A375 (cell line): ENCODE measurements around the gene ABAT. TPM values are rescaled to one million over a fixed set of nuclear protein-coding genes. Genes with fewer than 3 reads are reported as not detected.

Experiments used
- small RNA-seq: library from RNA; depleted of rRNA; stranded (forward); fragments of <200 nt; gene quantifications from one replicate; pipeline ENCODE3, GENCODE V24; 2014
- total RNA-seq: library from RNA; depleted of rRNA; stranded (reverse); fragments of >200 nt; shearing (Covaris generic); gene quantifications from 2 replicates; pipeline ENCODE4 v1.2.3, GENCODE V29; 2014; rRNA removed

Gene ABAT
- 1.2 and 1.5 TPM in 2 replicates for total RNA-seq

GRCh38 chr16:8674413-8675022 lies at the start of gene ABAT:
Gene ABAT (plus strand): TSS chr16:8674617. CDS start chr16:8735740, 61,123 bp downstream.

DNA sequence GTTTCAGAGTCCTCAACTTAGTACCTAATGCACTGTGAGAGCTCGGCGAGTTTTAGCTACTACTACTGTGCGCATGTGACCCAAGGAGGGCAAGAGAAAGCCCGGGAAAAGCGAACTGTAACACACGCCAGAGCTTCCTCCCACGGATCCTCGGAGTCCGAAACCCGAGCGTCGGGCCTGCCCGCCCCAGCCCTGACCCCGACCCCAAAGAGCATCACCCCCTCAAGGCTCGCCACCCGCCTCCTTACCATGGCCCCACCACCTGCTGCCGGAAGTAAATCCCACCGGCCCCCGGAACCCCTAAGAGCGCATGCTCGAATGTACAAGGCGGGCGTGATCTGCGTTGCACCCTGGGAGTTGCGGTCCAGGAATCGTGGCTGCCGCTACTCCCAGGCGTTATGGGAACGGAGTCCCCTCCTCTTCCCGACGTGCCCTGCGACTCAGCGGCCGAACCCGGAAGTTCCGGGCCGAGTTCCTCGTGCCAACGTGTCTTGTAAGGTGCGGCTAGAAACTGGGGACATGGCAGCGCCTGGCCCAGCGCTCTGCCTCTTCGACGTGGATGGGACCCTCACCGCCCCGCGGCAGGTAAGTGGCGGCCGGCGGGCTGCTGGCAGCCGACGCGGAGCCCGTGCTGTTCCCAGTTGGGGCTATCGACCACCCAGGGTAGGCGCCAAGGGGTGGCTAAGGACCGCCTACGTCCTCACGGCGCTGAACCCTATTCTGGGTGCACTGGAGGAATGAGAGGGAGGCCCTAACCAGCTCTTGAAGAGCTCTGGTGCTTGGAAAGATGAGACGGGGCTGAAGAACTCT lies 123.2 kb downstream of the ABAT start, which contains the start of the genes PMM2 and TMEM186:
Gene PMM2, plus strand, starts transcription at position 476 of the 810 bp plus-strand sequence. Its CDS starts 44 bp downstream, at position 520.
Gene TMEM186, minus strand, starts transcription at position 276 of the 810 bp plus-strand sequence. Its CDS starts 25 bp downstream, at position 251.

Small RNA genes lying within 50 kb of the gene (small RNA-seq; reads per million reads assigned to genes)
- gene AC007224.1 (not detected), gene RN7SL743P (not detected), gene RNU7-63P (not detected)

Other genes with a start within 250 kb of the ABAT start
- not detected in 2 replicates for gene TMEM114, start 84.1 kb upstream of the ABAT start, total RNA-seq
- gene METTL22, start 52.9 kb upstream of the ABAT start, total RNA-seq: 15.6 and 20.9 TPM in 2 replicates
- gene TMEM186, start 123.0 kb downstream of the ABAT start, total RNA-seq: 6.1 and 10.9 TPM in 2 replicates
- gene PMM2, start 123.2 kb downstream of the ABAT start, total RNA-seq: 54.5 and 69.5 TPM in 2 replicates
- 159 and 207 TPM in 2 replicates for gene CARHSP1, start 194.4 kb downstream of the ABAT start, total RNA-seq
- not detected in 2 replicates for gene LITAFD, start 207.7 kb downstream of the ABAT start, total RNA-seq